ENCODE data around the gene JARID2. TPM values are rescaled to one million over a fixed set of nuclear protein-coding genes. Genes with fewer than 3 reads are reported as not detected.

Gene JARID2
- polyA plus RNA-seq, 1 donor (not counting 4 experiments of a cell fraction or from before 2014, with no cell fraction given): 11.0 TPM

- Histone ChIP-seq H3K27ac (ENCODE audit: control insufficient read depth, insufficient read depth, low read length) (peak overlapping the region; percentile 13), H3K4me1 (ENCODE audit: control insufficient read depth, extremely low read depth, insufficient read depth, low read length) (peaks cover 24% of the 10 kb centered on the region), H3K4me3 (ENCODE audit: control insufficient read depth in 2 of 3, extremely low read depth in 1 of 3, insufficient read depth in 2 of 3, low read depth in 1 of 3, low read length in 3 of 3) (no peak overlapping the region), H3K79me2 (ENCODE audit: control insufficient read depth, insufficient read depth, low read length) (peaks cover 91% of the 10 kb centered on the region), H3K4me2 (ENCODE audit: control insufficient read depth, extremely low read depth, insufficient read depth, low read depth, low read length) (no peak overlapping the region), H3K36me3 (ENCODE audit: control insufficient read depth in 2 of 2, extremely low read depth in 1 of 2, insufficient read depth in 2 of 2, low read length in 2 of 2) (peaks cover 0 to 5% of the 10 kb centered on the region in 2 experiments), H3K9me3 (ENCODE audit: control insufficient read depth, low read depth, low read length) (no peaks in the 10 kb centered on the region), H4K20me1 (ENCODE audit: control insufficient read depth, extremely low read depth, insufficient read depth, low read length) (peaks cover 20% of the 10 kb centered on the region), H3K9me1 (ENCODE audit: control insufficient read depth, extremely low read depth, insufficient read depth, low read length) (peaks cover 11% of the 10 kb centered on the region), H3K27me3 (ENCODE audit: control insufficient read depth, extremely low read depth, insufficient read depth, low read length) (no peaks in the 10 kb centered on the region), H3K9ac (ENCODE audit: control insufficient read depth, extremely low read depth, insufficient read depth, low read length) (no peak overlapping the region), H2AFZ (ENCODE audit: control insufficient read depth, low read length) (no peak overlapping the region)
- FAIRE-seq (peak; percentile 63), DNase-seq (ENCODE audit: low read depth, low spot score) (no peak)
- dilution Hi-C loops (cut with MboI; ENCODE audit: extremely low pct_ligation_motif_present, low sequenced_read_pairs): no loop called here
- TF ChIP-seq CTCF (optimal IDR thresholded peaks at IDR 0.05 in 1 of 3, IDR thresholded peaks at IDR 0.05 in 1 of 3, conservative IDR thresholded peaks at IDR 0.05 in 1 of 3; ENCODE audit: extremely low read depth in 1 of 3, insufficient read depth in 2 of 3, low read length in 3 of 3) (no peak), EZH2 (IDR thresholded peaks at IDR 0.05; ENCODE audit: low read length) (no peak)
Measured at GRCh38 chr6:15351631-15352030, 105.8 kb downstream of the JARID2 start.

GRCh38 chr6:15352220-15352619 lies 106.4 kb downstream of the JARID2 start:
- no peak for DNase-seq (ENCODE audit: low read depth, low spot score)
- no peak for FAIRE-seq
- peaks cover 23% of the 10 kb centered on the region for H4K20me1 ChIP-seq (ENCODE audit: control insufficient read depth, extremely low read depth, insufficient read depth, low read length)
- H3K9me3 ChIP-seq (ENCODE audit: control insufficient read depth, low read depth, low read length): no peaks in the 10 kb centered on the region
- H3K27me3 ChIP-seq (ENCODE audit: control insufficient read depth, extremely low read depth, insufficient read depth, low read length): no peaks in the 10 kb centered on the region
- H3K79me2 ChIP-seq (ENCODE audit: control insufficient read depth, insufficient read depth, low read length): peaks cover 92% of the 10 kb centered on the region
- H2AFZ ChIP-seq (ENCODE audit: control insufficient read depth, low read length): no peak overlapping the region
- H3K4me1 ChIP-seq (ENCODE audit: control insufficient read depth, extremely low read depth, insufficient read depth, low read length): peaks cover 24% of the 10 kb centered on the region
- H3K27ac ChIP-seq (ENCODE audit: control insufficient read depth, insufficient read depth, low read length): peak overlapping the region; percentile 7
- H3K4me3 ChIP-seq (ENCODE audit: control insufficient read depth in 2 of 3, extremely low read depth in 1 of 3, insufficient read depth in 2 of 3, low read depth in 1 of 3, low read length in 3 of 3): no peak overlapping the region
- H3K9me1 ChIP-seq (ENCODE audit: control insufficient read depth, extremely low read depth, insufficient read depth, low read length): peaks cover 11% of the 10 kb centered on the region
- no peak overlapping the region for H3K4me2 ChIP-seq (ENCODE audit: control insufficient read depth, extremely low read depth, insufficient read depth, low read depth, low read length)
- peaks cover 0 to 7% of the 10 kb centered on the region in 2 experiments for H3K36me3 ChIP-seq (ENCODE audit: control insufficient read depth in 2 of 2, extremely low read depth in 1 of 2, insufficient read depth in 2 of 2, low read length in 2 of 2)
- TF ChIP-seq EZH2 (IDR thresholded peaks at IDR 0.05; ENCODE audit: low read length) (no peak), CTCF (optimal IDR thresholded peaks at IDR 0.05 in 1 of 3, IDR thresholded peaks at IDR 0.05 in 1 of 3, conservative IDR thresholded peaks at IDR 0.05 in 1 of 3; ENCODE audit: extremely low read depth in 1 of 3, insufficient read depth in 2 of 3, low read length in 3 of 3) (no peak)
- H3K9ac ChIP-seq (ENCODE audit: control insufficient read depth, extremely low read depth, insufficient read depth, low read length): no peak overlapping the region
- dilution Hi-C loops (cut with MboI; ENCODE audit: extremely low pct_ligation_motif_present, low sequenced_read_pairs): no loop called here

Measured in keratinocyte (primary cell).